Right lobe of liver (tissue), 4 donors: ENCODE measurements around the gene LTBR.

Experiments used
- POLR2A ChIP-seq: fragments of 450-650 bp; IDR thresholded peaks from one replicate; pipeline ENCODE4 v1.6.1; 2017; ENCODE audit warnings: antibody characterized with exemption, mild to moderate bottlenecking
- TF ChIP-seq, protein P1 (sequence below), 4 donors: fragments of 200-600 bp in 3 of 4; fragments of 450-650 bp in 1 of 4; IDR thresholded peaks; one replicate each; pipeline versions ENCODE4 v1.5.1 to v1.8.0; 2016 to 2022; ENCODE audit warnings: antibody characterized with exemption in 4 of 4, mild to moderate bottlenecking in 2 of 4
- donor health status: DM: no; HTN: no; CAD: no.
- donor health status: DM: no; HTN: no; CAD: no.
- donor health status: DM: no; HTN: yes; CAD: no.

DNA sequence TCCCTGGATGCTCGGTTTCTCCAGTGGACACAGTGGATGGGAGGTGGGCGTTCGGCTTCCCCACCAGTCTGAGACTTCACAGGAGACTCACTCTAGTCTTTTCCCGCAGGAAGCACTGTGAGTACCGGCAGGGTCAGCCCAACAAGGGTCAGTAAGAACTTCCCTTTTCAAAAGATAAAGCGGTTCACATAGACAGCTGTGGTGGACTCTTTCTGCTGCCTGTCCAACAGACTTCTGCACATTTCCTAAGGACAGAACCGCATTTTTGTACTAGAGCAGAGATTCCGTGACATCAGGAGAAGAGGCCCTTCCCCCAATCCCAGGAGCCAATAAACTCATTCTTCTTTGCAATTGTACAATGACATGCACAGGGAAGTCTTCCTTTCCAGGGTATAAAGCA, 10.4 kb downstream of the LTBR start:
- TF ChIP-seq, protein P1, sequence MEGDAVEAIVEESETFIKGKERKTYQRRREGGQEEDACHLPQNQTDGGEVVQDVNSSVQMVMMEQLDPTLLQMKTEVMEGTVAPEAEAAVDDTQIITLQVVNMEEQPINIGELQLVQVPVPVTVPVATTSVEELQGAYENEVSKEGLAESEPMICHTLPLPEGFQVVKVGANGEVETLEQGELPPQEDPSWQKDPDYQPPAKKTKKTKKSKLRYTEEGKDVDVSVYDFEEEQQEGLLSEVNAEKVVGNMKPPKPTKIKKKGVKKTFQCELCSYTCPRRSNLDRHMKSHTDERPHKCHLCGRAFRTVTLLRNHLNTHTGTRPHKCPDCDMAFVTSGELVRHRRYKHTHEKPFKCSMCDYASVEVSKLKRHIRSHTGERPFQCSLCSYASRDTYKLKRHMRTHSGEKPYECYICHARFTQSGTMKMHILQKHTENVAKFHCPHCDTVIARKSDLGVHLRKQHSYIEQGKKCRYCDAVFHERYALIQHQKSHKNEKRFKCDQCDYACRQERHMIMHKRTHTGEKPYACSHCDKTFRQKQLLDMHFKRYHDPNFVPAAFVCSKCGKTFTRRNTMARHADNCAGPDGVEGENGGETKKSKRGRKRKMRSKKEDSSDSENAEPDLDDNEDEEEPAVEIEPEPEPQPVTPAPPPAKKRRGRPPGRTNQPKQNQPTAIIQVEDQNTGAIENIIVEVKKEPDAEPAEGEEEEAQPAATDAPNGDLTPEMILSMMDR (IDR thresholded peaks at IDR 0.05) = no peak
- peak; percentile 63 for TF ChIP-seq POLR2A
